ENCODE data around the gene OPA3. TPM values are rescaled to one million over a fixed set of nuclear protein-coding genes. Genes with fewer than 3 reads are reported as not detected.
A peak's percentile ranks its signal among the peaks of the same experiment; 100 is the strongest.

Gene OPA3
- total RNA-seq, 2 donors from 2014 or later: 9.8 to 11.3 TPM

DNA sequence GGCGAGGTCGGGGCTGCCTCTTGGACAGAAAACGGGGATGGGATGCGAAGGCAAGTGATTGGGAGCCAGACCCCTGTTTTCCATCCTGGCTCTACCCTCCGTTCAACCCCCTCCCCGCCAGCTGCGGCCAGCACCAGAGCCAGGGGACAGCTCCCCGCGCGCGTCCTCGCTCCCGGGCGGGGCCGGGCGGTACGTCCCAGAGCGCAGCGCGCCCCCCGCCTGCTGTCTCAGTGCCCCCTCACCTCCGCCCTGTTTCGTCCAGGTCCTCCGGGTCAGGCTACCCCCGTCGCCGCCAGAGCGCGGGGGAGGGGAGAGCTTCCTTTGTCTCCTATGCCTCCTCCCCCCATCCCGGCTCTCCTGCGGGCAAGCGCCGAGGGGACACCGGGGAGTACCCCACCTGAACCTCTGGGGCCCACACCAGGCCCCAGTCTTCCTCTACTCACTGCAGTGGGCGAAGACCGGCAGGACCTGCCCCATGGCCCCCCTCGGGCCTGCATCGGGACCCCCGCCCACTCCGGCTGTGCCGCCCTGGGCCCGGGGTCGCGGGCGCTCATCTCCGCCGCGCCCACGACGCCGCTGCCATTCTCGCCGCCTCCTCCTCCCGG lies 88.2 kb downstream of the OPA3 start:
- intact Hi-C loops (cut with DNase I): loop anchor here in 1 of 2 donors (2.0 kb wide), 1 partner anchor 72 kb away; no protein-coding TSS in a partner anchor
- DNase-seq (ENCODE audit: low spot score): no peak

DNA sequence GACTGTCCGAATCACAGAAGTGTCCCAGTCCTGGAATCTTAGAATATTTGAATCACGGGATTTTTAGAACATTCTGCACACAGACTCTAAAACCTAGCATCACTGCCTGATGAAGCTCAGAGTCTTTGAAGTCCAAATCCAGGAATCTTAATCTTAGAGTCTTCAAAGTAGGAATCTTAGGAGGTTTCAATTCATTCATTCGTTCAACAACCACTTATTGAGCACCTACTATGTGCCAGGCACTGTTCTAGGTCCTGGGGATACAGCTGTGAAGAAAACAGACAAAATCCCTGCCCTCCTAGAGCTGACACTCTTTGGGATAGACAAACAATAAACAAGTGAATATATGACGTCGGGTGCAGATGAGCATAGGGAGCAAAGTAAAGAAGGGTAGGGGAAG lies 89.4 kb downstream of the OPA3 start:
- intact Hi-C loops (cut with DNase I): no loop called here
- DNase-seq (ENCODE audit: low spot score): no peak

DNA sequence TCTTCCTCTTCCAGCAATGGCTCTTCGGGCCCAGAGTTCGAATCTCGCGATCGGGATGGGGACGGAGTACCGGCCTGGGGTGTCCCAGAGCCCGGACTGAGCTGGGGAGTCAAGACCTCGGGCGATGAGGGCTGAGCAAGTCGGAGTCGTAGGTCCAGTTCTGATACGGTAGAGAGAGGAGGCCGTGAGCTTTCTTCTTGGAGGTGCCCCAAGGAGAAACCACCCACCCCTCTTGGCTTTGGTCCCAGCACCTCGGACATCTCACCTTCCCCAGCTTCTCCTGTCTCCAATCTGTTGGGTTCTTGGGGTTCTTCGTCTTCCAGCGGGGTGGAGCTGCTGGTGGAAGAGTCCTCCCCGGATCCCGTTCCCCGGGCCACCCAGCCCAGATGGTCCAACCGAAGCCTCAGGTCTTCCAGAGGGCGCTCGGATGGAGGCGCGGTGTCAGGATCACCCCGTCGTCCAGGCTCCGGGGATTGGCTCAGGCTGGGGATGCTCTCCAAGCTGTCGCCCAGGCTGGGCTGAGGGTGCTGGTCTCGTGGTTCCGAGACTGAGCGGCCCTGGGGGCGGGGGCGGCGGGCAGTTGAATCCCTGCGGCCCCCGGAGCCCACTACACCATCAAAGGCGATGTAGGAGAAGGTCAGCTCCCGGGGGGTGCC lies 90.2 kb downstream of the OPA3 start:
- intact Hi-C loops (cut with DNase I): no loop called here
- DNase-seq (ENCODE audit: low spot score): no peak

DNA sequence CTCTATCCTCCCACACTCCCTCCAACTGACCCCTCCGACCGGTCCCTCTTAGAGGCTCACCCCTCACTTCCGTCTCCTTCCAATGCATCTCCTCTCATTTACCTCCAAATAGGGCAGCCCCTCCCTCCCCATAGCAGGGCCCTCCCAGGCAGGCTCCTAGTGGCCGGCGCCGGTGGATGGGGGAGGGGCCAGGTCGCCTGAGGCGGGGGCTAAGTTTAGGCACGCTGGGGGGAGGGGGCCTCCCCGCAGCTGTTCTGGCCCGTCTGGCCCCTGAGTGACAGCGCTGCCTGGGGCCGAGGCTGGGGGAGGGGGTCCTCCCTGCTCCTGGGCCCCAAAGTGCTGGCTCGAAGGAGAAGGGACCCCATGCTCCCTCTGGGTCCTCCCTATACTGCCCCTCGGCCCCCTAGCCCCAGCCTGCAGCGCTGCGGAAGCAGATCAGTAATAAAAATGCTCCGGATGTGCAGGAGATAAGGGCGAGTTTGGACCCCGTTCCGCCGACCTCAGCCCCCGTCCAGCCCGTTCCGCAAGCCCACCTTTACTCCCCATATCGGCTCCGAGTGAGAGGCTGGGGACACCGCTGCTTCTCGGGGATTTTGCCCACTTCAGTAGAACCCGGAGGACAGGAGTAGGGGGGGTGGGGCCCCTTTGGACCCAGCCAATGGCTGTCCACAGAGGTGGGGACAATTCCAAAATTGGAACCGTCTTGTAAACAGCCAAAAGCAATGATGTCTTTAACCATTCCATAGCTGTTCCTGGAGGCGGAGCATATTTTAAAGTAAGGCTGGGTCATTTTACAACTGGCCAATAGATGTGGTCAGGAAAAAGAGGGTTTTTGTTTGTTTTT lies 91.8 kb downstream of the OPA3 start:
- DNase-seq (ENCODE audit: low spot score): no peak
- intact Hi-C loops (cut with DNase I): no loop called here

GRCh38 chr19:45492137-45492626 lies 92.4 kb downstream of the OPA3 start:
- intact Hi-C loops (cut with DNase I): no loop called here
- no peak for DNase-seq (ENCODE audit: low spot score)

DNA sequence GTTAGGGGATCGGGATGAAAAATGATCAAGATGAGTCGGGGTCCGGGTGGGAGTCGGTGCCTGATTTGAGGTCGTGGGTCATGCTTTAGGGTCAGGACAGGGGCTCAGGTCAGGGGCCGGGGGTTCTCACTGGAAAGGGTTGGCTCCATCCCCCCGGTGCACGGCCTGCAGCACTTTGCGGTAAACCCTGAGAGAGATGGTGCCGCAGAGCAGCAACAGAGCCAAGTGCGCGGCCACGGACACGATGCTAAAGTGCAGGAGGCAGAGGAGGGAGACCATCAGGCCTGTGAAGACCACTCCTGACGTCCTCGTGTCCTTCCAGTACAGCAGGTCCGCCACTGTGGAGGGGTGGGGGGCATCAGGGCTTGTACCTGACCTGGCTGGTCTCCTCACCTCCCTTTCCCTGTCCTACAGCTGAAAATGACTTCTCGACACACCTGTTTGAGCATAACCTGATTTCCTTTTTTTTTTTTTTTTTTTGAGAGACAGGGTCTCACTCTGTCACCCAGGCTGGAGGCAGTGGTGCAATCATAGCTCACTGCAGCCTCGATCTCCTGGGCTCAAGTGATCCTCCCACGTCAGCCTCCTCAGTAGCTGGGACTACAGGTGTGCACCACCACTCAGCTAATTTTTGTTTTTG lies 95.3 kb downstream of the OPA3 start:
- DNase-seq (ENCODE audit: low spot score): no peak

GRCh38 chr19:45488708-45489107 lies 95.9 kb downstream of the OPA3 start:
- intact Hi-C loops (cut with DNase I): loop anchor here in 1 of 2 donors (10.0 kb wide), 1 partner anchor 1846 kb away; the partner anchor contains the start of gene C5AR2
- DNase-seq (ENCODE audit: low spot score): no peak

More for the DNA sequence above, 95.3 kb downstream of the OPA3 start:
- intact Hi-C loops (cut with DNase I): loop anchor here in 1 of 2 donors (10.0 kb wide), 1 partner anchor 1845 kb away; the partner anchor contains the start of gene C5AR2

DNA sequence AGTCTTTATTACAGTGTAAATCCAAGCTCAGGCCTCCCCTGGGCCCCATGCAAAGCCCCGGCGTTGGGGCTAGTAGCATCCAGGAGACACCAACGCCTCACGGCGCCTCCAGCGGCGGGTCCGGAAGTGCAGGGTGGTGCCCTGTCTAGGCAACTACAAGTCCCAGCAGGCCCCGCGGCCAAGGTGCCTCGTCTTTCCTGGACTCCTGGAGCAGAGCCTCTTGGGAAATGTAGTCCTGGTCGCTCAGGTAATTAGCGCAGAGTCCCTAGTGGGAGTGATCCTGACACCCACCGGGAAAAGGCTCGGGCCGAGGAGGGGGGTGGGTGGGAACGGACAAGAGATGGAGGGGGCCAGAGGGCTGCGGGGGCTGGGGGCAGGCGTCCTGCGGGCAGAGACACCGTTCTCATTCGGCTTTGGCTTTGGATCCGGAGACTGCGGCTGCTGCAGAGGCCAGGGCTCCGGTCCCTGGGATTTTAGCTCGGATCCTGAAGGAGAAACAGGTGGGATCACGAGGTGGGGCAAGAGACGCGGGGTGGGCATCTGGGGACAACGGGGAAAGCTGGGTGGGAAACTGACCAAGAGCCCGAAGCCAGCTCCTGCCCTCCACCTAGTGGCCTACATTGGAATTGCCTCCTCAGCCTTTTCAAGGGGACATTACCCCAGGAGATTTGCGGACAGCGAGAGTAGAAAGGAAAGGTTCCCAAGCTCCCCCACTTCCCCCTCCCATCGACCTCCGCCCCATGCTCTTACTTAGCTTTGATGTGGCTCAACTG lies 99.1 kb downstream of the OPA3 start:
- intact Hi-C loops (cut with DNase I): loop anchor here in 1 of 2 donors (10.0 kb wide), 1 partner anchor 1849 kb away; the partner anchor contains the start of gene C5AR2
- peak; percentile 100 for DNase-seq (ENCODE audit: low spot score)

GRCh38 chr19:45484273-45484945 lies 100.2 kb downstream of the OPA3 start:
- intact Hi-C loops (cut with DNase I): loop anchor here in 1 of 2 donors (5.0 to 10.0 kb wide), 2 partner anchors 47 to 1850 kb away; partner anchors contain the start of gene C5AR2

DNA sequence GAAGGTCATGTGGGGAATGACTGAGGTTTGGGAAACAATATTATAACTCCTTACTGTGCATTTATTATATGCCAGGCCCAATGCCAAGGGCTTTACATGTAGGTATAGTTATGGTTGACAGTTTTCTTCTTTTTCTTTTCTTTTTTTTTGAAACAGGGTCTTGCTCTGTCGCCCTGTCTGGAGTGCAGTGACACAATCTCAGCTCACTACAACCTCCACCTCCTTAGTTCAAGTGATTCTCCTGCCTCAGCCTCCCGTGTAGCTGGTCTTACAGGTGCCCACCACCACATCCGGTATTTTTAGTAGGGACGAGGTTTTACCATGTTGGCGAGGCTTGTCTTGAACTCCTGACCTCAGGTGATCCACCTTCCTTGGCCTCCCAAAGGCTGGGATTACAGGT lies 101.6 kb downstream of the OPA3 start:
- intact Hi-C loops (cut with DNase I): loop anchor here in 1 of 2 donors (5.0 to 10.0 kb wide), 2 partner anchors 46 to 1852 kb away; partner anchors contain the start of gene C5AR2
- DNase-seq (ENCODE audit: low spot score): no peak

More at GRCh38 chr19:45484273-45484945, 100.2 kb downstream of the OPA3 start:
- no peak for DNase-seq (ENCODE audit: low spot score)

- peak; percentile 94 for DNase-seq (ENCODE audit: low spot score)
- intact Hi-C loops (cut with DNase I): loop anchor here in 1 of 2 donors (1.0 kb wide), 1 partner anchor 39 kb away; no protein-coding TSS in a partner anchor
Observed at GRCh38 chr19:45478454-45479238, 106.0 kb downstream of the OPA3 start.

- intact Hi-C loops (cut with DNase I): no loop called here
Observed at GRCh38 chr19:45477713-45478453, 106.7 kb downstream of the OPA3 start.

More at GRCh38 chr19:45477713-45478453, 106.7 kb downstream of the OPA3 start:
- DNase-seq (ENCODE audit: low spot score): no peak
